Subcutaneous adipose tissue (tissue), 4 donors: ENCODE data around the gene HCFC2. TPM values are rescaled to one million over a fixed set of nuclear protein-coding genes. Genes with fewer than 3 reads are reported as not detected.

ENCODE experiments used
- total RNA-seq, 4 donors: library from RNA; depleted of rRNA; stranded (reverse); fragments of >200 nt; gene quantifications; one replicate each; pipeline ENCODE4 v1.1.0, GENCODE V29; 2016
- TF ChIP-seq, protein P1 (sequence below): fragments of 450-650 bp; IDR thresholded peaks from one replicate; pipeline ENCODE4 v1.5.1; 2016; ENCODE audit warnings: low read depth, mild to moderate bottlenecking, control low read depth, antibody characterized with exemption, moderate library complexity

HCFC2 gene
- total RNA-seq, 4 donors from 2014 or later = 23.3 to 34.7 (median 29.4) TPM

DNA sequence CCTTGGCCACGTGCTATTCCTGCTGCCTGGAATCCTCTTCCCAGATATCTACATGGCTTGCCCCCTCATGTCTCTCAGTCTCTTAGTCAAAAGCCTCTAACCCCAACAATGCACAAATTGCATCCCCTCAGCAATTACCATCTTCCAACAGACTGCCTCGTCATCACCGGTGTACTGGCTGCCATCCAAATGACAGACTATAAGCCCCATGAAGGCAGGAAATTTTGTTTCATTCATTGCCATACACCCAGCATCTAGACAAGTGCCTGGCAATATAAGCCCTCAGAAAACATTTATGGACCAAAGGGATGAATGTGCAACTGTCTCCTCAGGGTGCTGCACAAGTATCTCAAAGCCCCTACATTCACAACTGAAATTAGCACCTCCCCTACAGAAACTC is 20.2 kb upstream of the HCFC2 start:
- TF ChIP-seq, protein P1, sequence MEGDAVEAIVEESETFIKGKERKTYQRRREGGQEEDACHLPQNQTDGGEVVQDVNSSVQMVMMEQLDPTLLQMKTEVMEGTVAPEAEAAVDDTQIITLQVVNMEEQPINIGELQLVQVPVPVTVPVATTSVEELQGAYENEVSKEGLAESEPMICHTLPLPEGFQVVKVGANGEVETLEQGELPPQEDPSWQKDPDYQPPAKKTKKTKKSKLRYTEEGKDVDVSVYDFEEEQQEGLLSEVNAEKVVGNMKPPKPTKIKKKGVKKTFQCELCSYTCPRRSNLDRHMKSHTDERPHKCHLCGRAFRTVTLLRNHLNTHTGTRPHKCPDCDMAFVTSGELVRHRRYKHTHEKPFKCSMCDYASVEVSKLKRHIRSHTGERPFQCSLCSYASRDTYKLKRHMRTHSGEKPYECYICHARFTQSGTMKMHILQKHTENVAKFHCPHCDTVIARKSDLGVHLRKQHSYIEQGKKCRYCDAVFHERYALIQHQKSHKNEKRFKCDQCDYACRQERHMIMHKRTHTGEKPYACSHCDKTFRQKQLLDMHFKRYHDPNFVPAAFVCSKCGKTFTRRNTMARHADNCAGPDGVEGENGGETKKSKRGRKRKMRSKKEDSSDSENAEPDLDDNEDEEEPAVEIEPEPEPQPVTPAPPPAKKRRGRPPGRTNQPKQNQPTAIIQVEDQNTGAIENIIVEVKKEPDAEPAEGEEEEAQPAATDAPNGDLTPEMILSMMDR = no peak

GRCh38 chr12:104046306-104046705 is 18.0 kb upstream of the HCFC2 start:
- TF ChIP-seq, protein P1 = no peak

- TF ChIP-seq, protein P1 = no peak
Observed at GRCh38 chr12:104048162-104048561, 16.2 kb upstream of the HCFC2 start.

- TF ChIP-seq, protein P1 = no peak
Observed at GRCh38 chr12:104048811-104049210, 15.5 kb upstream of the HCFC2 start.

DNA sequence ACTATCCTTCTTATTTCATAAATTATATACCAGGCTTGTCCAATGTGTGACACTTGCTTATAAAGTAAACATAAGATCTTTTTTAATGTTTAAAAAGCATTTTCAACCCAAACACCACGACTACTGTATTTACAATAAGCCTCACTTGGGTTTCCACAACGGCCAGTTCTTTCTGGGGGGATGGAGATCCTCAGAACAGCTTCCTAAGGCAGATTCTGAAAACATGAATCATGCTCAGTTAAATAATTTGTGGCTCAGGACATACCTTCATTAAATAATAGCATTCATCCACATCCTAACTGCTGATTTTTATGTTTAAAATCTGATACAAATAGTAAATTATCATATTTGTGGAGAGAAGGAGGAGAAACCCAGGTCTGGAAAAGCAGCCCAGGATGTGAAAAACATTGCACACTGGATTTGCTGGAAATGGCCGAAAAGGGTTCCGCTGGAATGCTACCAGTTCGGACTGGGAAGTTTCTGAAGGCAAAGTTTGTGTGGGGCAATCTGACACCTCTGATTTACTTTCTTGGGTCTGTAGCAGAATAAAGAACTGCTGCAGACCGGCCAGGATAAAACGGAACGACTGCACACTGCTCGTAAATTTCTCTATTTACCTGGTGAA is 14.9 kb upstream of the HCFC2 start:
- TF ChIP-seq, protein P1 = no peak

- TF ChIP-seq, protein P1 = no peak
Observed at GRCh38 chr12:104049903-104050356, 14.4 kb upstream of the HCFC2 start, which contains the start of gene GLT8D2. Gene GLT8D2 (minus strand): TSS chr12:104050187. CDS start chr12:104019648, 30,539 bp downstream.

DNA sequence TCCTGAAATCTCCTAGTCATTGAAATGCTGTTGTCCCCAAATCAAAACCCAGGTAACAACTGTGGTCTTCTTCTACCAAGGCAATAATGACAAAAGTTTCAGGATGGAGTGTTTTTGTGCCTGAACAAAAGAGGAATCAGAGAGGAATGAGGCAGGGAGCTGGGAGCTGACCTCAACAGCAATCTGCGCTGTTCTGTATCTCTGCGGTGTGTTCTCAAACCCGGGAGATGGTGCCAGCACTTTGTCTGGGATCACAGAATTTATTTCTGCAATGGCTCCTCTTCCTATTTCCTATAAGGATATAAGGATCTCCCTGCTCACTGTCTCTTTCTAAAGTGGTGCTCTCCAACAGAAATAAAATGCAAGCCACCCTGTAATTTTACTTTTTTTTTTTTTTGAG is 13.9 kb upstream of the HCFC2 start:
- TF ChIP-seq, protein P1 = no peak
